K562 (cell line): ENCODE results near the gene SGK1. TPM values are rescaled to one million over a fixed set of nuclear protein-coding genes. Genes with fewer than 3 reads are reported as not detected.
A peak's percentile ranks its signal among the peaks of the same experiment; 100 is the strongest.

ENCODE experiments used
- ARID2 ChIP-seq: fragments of 450-650 bp; IDR thresholded peaks from 2 replicates; pipeline ENCODE4 v1.6.1; 2017; ENCODE audit warnings: antibody characterized with exemption, mild to moderate bottlenecking
- CREM ChIP-seq: IDR thresholded peaks from 2 replicates; pipeline ENCODE4 v1.6.1; 2014; ENCODE audit warnings: antibody characterized with exemption, low read depth
- ERF ChIP-seq: fragments of 450-650 bp; formaldehyde crosslinking; IDR thresholded peaks from 2 replicates; pipeline ENCODE4 v1.4.0; 2020; ENCODE audit warnings: mild to moderate bottlenecking, mixed read lengths
- FOXP4 ChIP-seq: sonication (generic); formaldehyde crosslinking; IDR thresholded peaks from 2 replicates; pipeline ENCODE4 v1.8.0; 2022; ENCODE audit warnings: mild to moderate bottlenecking, missing genetic modification reagents, borderline replicate concordance
- ID3 ChIP-seq, 2 experiments: fragments of 250-450 bp in 1 of 2; fragments of 450-650 bp in 1 of 2; sonication (Bioruptor Pico) in 1 of 2; IDR thresholded peaks; 2 replicates each; pipeline versions ENCODE4 v1.6.1 to v1.8.0; 2016 to 2021; ENCODE audit warnings: mild to moderate bottlenecking in 2 of 2, moderate library complexity in 2 of 2, missing compliant biosample characterization in 1 of 2, missing genetic modification characterization in 1 of 2
- NFIX ChIP-seq: fragments of 250-450 bp; sonication (Bioruptor Pico); IDR thresholded peaks from 2 replicates; pipeline ENCODE4 v1.4.0; 2020; ENCODE audit warnings: low read depth, mild to moderate bottlenecking, moderate library complexity
- PTBP1 ChIP-seq: fragments of 200-400 bp; formaldehyde crosslinking; IDR thresholded peaks from 2 replicates; pipeline ENCODE4 v1.6.1; 2017; ENCODE audit warnings: low read depth, low read length
- SMARCC2 ChIP-seq: fragments of 450-650 bp; IDR thresholded peaks from 2 replicates; pipeline ENCODE4 v1.6.1; 2017; ENCODE audit warnings: antibody characterized with exemption, moderate library complexity, mild to moderate bottlenecking, low read depth
- SRSF1 ChIP-seq: fragments of 200-400 bp; formaldehyde crosslinking; IDR thresholded peaks from 2 replicates; pipeline ENCODE4 v1.6.1; 2017; ENCODE audit warnings: mild to moderate bottlenecking, low read depth, low read length, moderate library complexity
- ZBTB12 ChIP-seq: fragments of 250-450 bp; sonication (Bioruptor Pico); IDR thresholded peaks from 2 replicates; pipeline ENCODE4 v1.4.0; 2020
- ZC3H11A ChIP-seq: IDR thresholded peaks from 2 replicates; pipeline ENCODE4 v1.6.1; 2012; ENCODE audit warnings: low read depth, low read length, improper control_type of control experiment
- ZNF121 ChIP-seq: sonication (generic); formaldehyde crosslinking; conservative IDR thresholded peaks from 2 replicates; pipeline ENCODE4 v1.8.0; 2022; ENCODE audit warnings: missing genetic modification reagents
- ZNF143 ChIP-seq: sonication (generic); formaldehyde crosslinking; IDR thresholded peaks from 2 replicates; pipeline ENCODE4 v1.9.0; 2022; ENCODE audit warnings: mild to moderate bottlenecking, missing genetic modification reagents
- ZNF398 ChIP-seq: fragments of 250-450 bp; sonication (Bioruptor Pico); IDR thresholded peaks from 2 replicates; pipeline ENCODE4 v1.8.0; 2021; ENCODE audit warnings: moderate library complexity, mild to moderate bottlenecking, inconsistent platforms
- ZNF511 ChIP-seq: sonication (generic); formaldehyde crosslinking; IDR thresholded peaks from 2 replicates; pipeline ENCODE4 v1.8.0; 2022; ENCODE audit warnings: mild to moderate bottlenecking, missing genetic modification reagents
- ZNF655 ChIP-seq: fragments of 250-450 bp; sonication (Bioruptor Pico); IDR thresholded peaks from 2 replicates; pipeline ENCODE4 v1.5.0; 2021
- ZNF766 ChIP-seq: fragments of 200-800 bp; sonication (Bioruptor generic); conservative IDR thresholded peaks from 2 replicates; pipeline ENCODE4 v1.6.1; 2016; ENCODE audit warnings: missing genetic modification characterization, missing compliant biosample characterization
- polyA plus RNA-seq, 8 experiments: library from polyadenylated mRNA; depleted of rRNA in 4 of 8; stranded (reverse) in 5 of 8; unstranded in 3 of 8; fragments of >200 nt; fragmentation: Nextera tagmentation in 2 of 8; fragmentation: Illumina TruSeq in 1 of 8; extraction: Ambion mirVana in 2 of 8; extraction: Trizol in 1 of 8; gene quantifications; 2 replicates each; pipeline versions ENCODE4 v1.2.1 to v1.2.3, GENCODE V29; 2011 to 2014; ENCODE audit warnings: inconsistent platforms in 1 of 8, missing spikeins in 1 of 8
- total RNA-seq, 7 experiments: library from RNA; depleted of rRNA in 6 of 7; stranded (reverse); fragments of >200 nt in 6 of 7; fragmentation: Illumina TruSeq in 2 of 7; extraction: Trizol in 2 of 7; gene quantifications; 2 replicates each; pipeline versions ENCODE4 v1.2.1 to v1.2.3, GENCODE V29; 2011 to 2021; ENCODE audit warnings: low replicate concordance in 1 of 7

The SGK1 gene
- total and polyA plus RNA-seq, 9 of the 15 experiments (the other 6 are each of a cell fraction or from before 2014, with no cell fraction given), result 3.5 to 7.2 (median 3.9) TPM

- TF ChIP-seq ZC3H11A (no peak), ZNF398 (CRISPR knock-in tag) (no peak), ZNF655 (no peak), SMARCC2 (peak; percentile 39; the same call in 1 of the 2 replicates), ZBTB12 (CRISPR knock-in tag) (no peak), ARID2 (no peak), ZNF143 (no peak), FOXP4 (CRISPR knock-in tag) (no peak), ERF (peak; percentile 25; the same call in 1 of the 2 replicates), PTBP1 (no peak), CREM (peak; percentile 33; the same call in 1 of the 2 replicates), ZNF511 (CRISPR knock-in tag) (no peak; the same call in 1 of the 2 replicates), ID3 (CRISPR knock-in tag; IDR thresholded peaks at IDR 0.05) (no peak), ID3 (tag; IDR thresholded peaks at IDR 0.05) (no peak), ZNF121 (CRISPR knock-in tag) (no peak), NFIX (CRISPR knock-in tag) (no peak), ZNF766 (CRISPR knock-in tag) (no peak; the same call in 1 of the 2 replicates), SRSF1 (no peak)
These were observed 143.0 kb downstream of the SGK1 start (continued) for GRCh38 chr6:134174672-134175531.
